GM12872 (cell line): ENCODE data around the gene ST7L.

ENCODE experiments used
- CTCF ChIP-seq: IDR thresholded peaks from 3 replicates; pipeline ENCODE4 v1.5.1; 2011; ENCODE audit warnings: low read depth, mild to moderate bottlenecking, low read length, moderate library complexity; ENCODE audit not compliant: insufficient read depth

ST7L gene

DNA sequence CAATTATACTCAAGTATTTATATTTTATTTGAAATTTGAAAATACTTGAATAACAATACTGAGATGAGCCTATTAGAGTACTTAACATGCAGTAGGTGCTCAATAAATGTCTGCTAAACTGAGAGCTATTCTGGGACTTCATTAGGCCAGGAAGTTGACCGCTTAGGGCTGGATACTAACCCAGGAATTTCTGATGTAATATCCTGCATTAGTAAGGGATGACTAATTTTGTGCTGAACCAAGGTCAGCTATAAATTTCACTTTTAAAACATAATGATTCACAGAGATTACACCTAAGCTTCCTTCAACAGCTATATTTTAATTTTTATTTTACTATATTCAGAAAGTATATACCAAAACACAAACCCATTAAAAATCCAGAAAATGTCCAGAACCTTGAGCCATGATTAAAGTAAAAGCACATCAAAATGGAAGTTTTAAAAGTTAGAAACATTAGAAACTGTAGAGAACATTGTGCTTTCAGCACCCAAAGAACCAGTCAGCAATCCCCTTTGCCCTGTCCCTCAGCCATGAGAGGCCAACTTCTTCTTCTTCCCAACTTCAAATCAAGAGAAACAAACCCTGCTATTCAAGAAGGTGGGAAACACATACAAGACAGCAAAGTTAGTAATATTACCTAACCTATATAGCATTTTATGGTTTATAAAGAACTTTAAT, 74.8 kb downstream of the ST7L start:
- TF ChIP-seq CTCF = no peak

- TF ChIP-seq CTCF = no peak
These were observed 76.6 kb downstream of the ST7L start for GRCh38 chr1:112542206-112542973.

- no peak for TF ChIP-seq CTCF
These were observed 77.6 kb downstream of the ST7L start for GRCh38 chr1:112541299-112541698.

- no peak for TF ChIP-seq CTCF
These were observed 78.6 kb downstream of the ST7L start for GRCh38 chr1:112540226-112540794.

DNA sequence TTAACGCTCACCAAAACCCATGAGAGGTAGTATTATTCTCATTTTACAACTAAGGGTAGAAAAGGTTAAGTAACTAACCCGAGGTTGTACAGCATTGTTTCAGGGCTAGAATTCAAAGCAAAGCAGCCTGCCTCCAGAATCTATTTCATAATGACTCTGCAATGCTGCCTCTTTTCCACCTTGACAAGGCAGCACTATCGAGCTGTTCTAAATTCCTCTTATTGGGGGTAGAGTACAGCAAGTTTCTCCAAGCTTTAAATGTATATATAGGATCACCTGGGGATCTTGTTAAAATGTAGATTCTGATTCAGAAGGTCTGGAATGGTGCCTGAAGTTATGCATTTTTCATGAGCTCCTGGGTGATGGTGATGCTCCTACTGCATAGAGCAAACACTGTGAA, 80.1 kb downstream of the ST7L start:
- TF ChIP-seq CTCF = no peak

DNA sequence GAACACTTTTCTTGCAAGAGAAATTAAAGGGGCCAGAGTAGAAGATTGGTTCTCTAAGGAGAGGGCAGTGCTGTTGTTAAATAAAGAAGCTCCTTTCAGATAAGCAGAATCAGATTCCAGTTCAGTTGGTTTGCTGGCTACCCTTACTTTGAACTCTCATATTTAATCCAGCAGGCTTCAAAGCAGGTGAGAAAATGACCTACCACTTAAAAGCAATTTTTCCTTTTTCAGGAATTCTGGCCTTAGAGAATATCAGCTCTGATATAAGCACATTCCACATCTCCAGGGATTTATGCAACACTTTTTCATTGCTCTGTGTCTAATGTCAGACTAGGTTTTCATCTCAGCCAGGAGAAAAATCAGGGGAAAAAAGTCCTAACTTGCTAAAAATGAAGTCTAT, 81.5 kb downstream of the ST7L start:
- TF ChIP-seq CTCF = no peak

GRCh38 chr1:112536561-112536960, 82.4 kb downstream of the ST7L start:
- TF ChIP-seq CTCF = no peak
